ENCODE measurements around the gene CHMP1B.

CHMP1B gene

DNA sequence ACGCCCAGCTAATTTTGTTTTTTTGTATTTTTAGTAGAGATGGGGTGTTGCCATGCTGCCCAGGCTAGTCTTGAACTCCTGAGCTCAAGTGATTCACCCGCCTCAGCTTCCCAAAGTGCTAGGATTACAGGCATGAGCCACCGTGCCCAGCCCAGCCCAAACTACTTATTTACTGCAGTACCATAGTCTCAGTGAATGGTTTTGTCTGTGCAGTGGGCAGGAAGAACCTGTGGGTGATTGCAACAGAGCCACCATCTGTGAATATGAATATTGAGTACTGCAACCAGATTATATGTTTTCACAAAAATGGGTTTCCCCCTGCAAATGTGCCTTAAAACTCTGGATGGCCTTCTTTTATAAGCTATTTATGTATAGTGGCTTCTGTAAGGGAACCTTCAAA lies 47.9 kb downstream of the CHMP1B start:
- in situ Hi-C loops (cut with MboI; ENCODE audit: low sequenced_read_pairs), result no loop called here

GRCh38 chr18:11901826-11902438 lies 50.7 kb downstream of the CHMP1B start:
- in situ Hi-C loops (cut with MboI; ENCODE audit: low sequenced_read_pairs), result no loop called here

GRCh38 chr18:11902522-11903292 lies 51.5 kb downstream of the CHMP1B start:
- in situ Hi-C loops (cut with MboI; ENCODE audit: low sequenced_read_pairs), result no loop called here
